HG03378 (cell line): Measurements from ENCODE around the gene EXOC6B.

Experiments
- ATAC-seq: cut with Tn5 transposase; IDR thresholded peaks from one replicate; pipeline ENCODE4 v1.9.1; 2021; ENCODE audit warnings: mild to moderate bottlenecking, moderate library complexity; ENCODE audit not compliant: unreplicated experiment

EXOC6B gene

GRCh38 chr2:72129681-72130340, 696.0 kb downstream of the EXOC6B start:
- ATAC-seq: no peak

- no peak for ATAC-seq
Measured at GRCh38 chr2:72128843-72129227, 697.0 kb downstream of the EXOC6B start.

- ATAC-seq: no peak
Measured at GRCh38 chr2:72128059-72128842, 697.6 kb downstream of the EXOC6B start.

- no peak for ATAC-seq
Measured at GRCh38 chr2:72127401-72128058, 698.3 kb downstream of the EXOC6B start.

- no peak for ATAC-seq
Measured at GRCh38 chr2:72126186-72127100, 699.4 kb downstream of the EXOC6B start.
